SH-SY5Y (cell line): ENCODE measurements around the gene NNMT.

Source experiments
- GATA2 ChIP-seq: IDR thresholded peaks from 2 replicates; pipeline ENCODE4 v1.6.1; 2011; ENCODE audit warnings: mild to moderate bottlenecking, low read depth, low read length
- GATA3 ChIP-seq: IDR thresholded peaks from 2 replicates; pipeline ENCODE4 v1.6.1; 2011; ENCODE audit warnings: low read depth, mild to moderate bottlenecking, low read length, moderate library complexity

GRCh38 chr11:114265122-114265878 lies 30.9 kb upstream of the NNMT start:
- TF ChIP-seq GATA3 = no peak
- no peak for TF ChIP-seq GATA2
